Measurements from ENCODE around the gene SLC6A14.

The SLC6A14 gene

DNA sequence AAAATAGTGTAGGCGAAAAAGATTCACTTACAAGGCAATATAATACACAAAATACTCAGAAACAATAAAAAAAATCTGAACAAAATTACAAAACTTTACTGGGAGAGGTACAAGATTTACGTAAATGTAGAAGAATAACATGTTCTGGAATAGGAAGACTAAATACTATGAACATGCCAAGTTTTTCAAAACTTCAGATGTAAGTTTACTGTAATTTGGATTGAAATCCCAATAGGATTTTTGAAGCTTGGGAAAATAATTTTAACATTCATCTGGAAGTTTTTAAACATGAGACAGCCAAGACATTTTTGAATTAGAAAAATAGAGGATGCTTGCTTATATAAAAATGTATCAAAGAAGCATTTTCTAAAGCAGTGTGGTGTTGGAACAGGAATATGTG, 56.9 kb downstream of the SLC6A14 start:
- no peak for TF ChIP-seq POLR2AphosphoS5 (IDR thresholded peaks at IDR 0.05; ENCODE audit: low read depth, low read length)
- TF ChIP-seq POLR2A (IDR thresholded peaks at IDR 0.05; ENCODE audit: low read depth, low read length): no peak
- FAIRE-seq: no peak

DNA sequence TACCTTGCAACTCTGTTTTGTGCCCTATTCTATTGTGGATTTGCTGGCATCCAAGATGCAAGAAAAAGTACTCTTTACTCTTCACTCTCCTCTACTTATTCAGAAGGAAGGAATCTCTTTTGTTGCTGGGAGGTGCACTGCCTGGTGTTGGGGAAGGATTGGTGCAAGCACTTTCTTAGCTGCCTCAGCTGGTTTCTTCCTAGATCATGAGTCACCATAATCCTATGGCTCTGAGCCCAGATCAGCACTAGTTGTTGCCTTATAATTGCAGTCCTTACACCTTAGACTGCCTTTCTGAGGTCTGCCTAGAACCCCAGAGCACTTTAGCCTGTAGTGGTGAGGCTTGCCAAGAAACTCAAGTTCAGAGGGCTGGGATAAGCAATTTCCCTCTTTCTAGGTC, 63.4 kb downstream of the SLC6A14 start:
- FAIRE-seq (no peak), DNase-seq (ENCODE audit: insufficient read length) (no peak)
- no peak for TF ChIP-seq POLR2AphosphoS5 (IDR thresholded peaks at IDR 0.05; ENCODE audit: low read depth, low read length)
- TF ChIP-seq POLR2A (IDR thresholded peaks at IDR 0.05; ENCODE audit: low read depth, low read length): no peak
- TF ChIP-seq TAF1 (IDR thresholded peaks at IDR 0.05; ENCODE audit: borderline replicate concordance, low read depth, low read length): no peak

More for the DNA sequence above, 56.9 kb downstream of the SLC6A14 start:
- DNase-seq (ENCODE audit: insufficient read length): no peak

Measured in GM12892 (cell line).